Stimulated activated CD4-positive, alpha-beta T cell treated with anti-CD3 and anti-CD28 coated beads, Interleukin-15, amount 100 ng/mL, for 48 hours (primary cell): Measurements from ENCODE around the gene TES.

Experiments used
- DNase-seq, 2 donors: peaks; one replicate each; pipeline ENCODE4 v3.0.0-alpha.2; 2020; ENCODE audit warnings: low read depth in 2 of 2

Gene TES

DNA sequence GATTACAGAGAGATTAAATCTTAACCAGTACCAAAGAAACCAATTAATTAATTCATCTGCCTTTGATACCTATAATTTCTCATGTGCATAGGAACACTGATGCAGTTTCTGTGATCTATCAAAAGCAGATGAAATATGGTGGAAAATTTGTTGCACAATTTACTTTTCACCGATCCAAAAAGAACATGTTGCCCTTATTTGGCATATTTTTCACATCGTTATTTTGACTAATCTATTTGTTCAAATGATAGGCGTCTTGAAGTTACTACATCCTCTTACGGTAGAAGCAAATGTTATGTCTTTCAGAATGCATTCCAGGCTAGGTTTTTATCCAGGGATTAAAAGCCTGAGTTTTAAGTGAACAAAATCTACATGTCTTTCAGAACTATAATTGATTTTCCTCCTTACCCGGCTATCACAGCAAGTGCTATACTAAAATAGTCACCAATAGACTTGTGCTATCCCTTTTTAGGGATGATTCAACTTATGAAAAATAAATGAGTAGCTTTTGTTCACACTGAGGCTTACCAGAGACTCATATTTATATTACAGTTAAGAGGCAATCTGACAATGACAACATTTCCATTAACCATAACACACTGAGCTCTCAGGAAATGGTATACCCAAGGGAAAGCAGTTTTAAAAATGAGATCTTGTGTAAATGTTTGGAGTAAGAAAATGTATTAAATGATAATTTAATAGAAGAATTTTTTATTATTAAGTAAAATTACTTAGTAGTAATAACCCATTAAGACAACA, 16.8 kb upstream of the TES start:
- DNase-seq: no peak

DNA sequence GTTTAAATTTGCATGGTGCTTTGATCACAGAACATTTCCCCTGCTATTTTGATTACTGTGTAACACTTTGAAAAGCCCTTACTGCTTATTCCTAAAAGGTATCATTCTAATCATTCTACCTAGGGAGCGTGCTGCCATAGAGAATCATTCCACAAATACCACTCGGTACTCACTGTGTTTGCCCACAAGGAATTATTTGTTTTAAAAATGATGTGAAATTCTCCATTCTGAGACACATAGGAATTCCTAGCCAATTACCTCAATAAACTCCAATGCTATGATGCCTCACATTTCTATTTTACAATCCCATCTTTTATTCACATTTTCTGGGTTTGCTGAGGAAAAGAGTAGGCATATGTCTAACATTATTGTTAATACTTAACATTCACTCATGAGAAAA, 16.2 kb upstream of the TES start:
- DNase-seq: no peak

GRCh38 chr7:116195451-116195850, 14.9 kb upstream of the TES start:
- no peak for DNase-seq

- no peak for DNase-seq
These were observed 13.4 kb upstream of the TES start for GRCh38 chr7:116196947-116197346.

- DNase-seq: no peak
These were observed 13.0 kb upstream of the TES start for GRCh38 chr7:116197360-116197759.

DNA sequence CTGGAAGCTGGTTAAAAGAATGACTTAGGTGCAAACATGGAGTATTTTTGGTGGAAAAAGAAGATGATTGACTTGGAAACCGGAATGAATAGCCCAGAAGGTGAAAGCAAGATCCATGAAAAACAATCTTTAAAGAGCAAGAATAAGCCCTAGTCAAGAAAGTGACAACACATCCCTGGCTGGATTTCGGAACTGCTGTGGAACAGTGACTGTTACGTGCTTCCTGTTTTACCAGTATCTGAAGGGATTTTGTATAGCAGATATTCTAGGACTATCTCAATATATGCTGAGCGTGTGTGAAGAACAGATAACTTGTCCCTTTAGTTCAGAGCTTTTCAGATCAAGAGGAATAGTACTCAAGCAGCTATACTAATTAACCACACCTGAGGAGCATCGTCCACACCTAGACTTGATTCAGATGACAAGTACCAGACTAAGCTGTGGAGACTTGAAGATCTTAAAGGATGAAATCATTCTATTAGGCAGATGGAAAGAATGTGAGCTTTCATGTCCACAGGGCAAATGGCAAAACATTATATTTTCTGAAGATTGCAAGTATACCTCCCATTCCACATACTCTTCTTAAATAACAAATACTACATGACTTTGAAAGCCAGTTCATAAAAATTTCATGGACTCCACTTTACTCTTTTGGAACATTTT, 11.5 kb upstream of the TES start:
- no peak for DNase-seq

GRCh38 chr7:116200963-116201362, 9.4 kb upstream of the TES start:
- no peak for DNase-seq

GRCh38 chr7:116206141-116206540, 4.2 kb upstream of the TES start:
- no peak for DNase-seq

GRCh38 chr7:116208919-116209318, 1.4 kb upstream of the TES start:
- DNase-seq: no peak

GRCh38 chr7:116209561-116210070, 723 bp upstream of the TES start:
- DNase-seq: peak in 1 of 2 donors; percentile 10

DNA sequence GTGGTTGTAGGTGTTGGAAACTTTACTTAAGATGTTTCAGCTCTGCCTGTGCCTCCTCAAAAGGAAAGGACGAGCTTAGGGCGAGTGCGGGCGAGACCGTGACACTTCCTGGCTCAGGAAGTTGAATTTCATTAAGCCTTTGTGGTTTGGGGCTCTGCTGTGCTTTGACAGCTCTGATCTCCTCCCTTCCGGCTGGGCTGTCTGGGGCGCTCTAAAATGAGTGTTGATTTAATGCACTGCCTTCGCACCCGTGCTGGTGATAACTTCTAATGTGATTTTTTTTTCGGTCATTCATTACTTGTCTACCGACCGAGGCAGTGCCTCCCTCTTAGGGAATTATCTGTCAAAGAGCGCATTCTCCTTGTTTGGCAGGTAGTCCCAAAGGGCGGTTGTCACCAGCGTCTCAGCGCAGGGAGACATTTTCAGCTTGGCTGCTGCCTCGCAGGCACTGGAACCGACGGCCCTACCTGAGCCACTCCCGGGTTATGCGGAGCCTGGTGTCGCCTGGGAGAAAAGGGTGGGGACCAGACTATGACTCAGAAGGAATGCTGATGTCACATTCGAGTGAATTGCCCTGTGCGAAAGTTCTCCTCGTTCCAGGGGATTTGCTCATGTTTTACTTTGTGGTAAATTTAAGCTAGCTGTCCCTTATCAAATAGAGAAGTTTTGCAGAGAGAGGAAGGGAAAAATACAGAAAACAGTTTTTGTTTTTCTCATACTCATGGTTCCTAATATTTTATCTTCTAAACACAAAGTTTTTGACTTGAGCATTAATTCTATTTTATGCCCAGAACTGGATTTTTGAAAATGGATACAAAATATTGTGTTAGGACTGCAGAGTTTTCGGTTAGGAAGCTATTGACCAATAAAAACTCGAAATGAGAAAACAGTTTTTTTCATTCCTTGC, 920 bp downstream of the TES start:
- peak; percentile 65 to 67 for DNase-seq

DNA sequence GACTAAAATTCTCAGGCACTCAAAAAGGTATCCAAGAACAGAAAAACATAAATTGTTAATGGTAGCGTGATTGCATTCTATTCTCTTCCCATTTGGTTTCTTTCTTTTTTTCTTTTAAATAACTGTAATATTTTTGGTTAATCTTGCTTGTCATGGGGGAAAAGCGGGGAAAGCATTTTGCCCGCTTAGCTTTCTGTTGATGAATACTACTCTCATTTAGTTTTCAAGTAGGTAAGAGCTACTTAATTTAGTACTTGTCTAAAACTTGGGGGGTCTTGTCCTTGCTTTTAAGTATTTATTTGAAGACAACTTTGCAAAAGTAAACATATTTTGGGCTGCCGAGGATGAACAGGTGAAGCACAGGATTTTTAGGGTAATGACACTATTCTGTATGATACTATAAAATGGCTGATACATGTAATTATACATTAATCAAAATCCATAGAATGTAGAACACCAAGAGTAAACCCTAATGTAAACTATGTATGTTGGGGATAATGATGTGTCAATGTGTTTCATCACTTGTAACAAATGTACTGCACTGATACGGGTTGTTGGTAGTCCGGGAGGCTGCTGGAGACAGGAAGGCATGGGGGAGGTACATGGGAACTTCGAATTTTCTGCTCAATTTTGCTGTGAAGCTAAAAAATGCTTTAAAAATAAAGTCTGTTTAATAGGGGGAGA, 1.7 kb downstream of the TES start:
- DNase-seq: no peak

DNA sequence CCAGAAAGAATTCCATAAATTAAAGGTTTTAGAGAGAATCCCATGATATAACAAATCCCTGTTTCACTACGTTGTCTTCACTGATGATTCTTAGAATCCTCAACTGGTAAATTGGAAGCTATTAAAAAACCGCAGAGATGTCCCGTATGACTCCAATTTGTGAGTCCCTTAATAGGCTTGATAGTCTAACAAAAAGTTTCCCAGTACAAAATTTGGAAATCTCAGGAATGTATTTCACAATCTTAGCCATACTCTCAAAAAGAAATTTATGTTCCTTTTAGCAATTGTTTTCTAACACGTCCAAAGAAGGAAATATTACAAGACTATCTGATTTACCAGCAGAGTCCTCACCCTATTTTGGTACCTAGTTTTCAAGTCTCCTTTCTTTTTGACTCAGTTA, 2.5 kb downstream of the TES start:
- no peak for DNase-seq

- no peak for DNase-seq
These were observed 3.2 kb downstream of the TES start for GRCh38 chr7:116213361-116214130.

DNA sequence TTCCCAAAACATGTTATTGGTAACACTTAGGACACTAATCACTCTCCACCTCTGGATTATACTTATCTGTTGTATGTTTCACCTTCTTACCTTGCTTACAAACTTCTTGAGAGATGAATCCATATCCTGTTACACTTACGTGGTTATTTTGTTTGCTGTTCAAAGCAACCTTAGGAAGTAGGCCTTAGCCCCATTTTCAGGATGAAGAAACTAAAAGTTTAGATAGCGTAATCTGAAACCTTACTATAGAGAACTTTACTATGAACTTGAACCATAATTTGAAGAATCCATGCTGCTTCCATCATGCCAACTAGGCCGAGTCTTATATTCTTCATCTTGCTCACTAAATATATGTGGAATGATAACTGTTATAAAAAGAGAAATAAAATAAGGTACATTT, 4.6 kb downstream of the TES start:
- no peak for DNase-seq

- no peak for DNase-seq
These were observed 5.2 kb downstream of the TES start for GRCh38 chr7:116215551-116215950.

DNA sequence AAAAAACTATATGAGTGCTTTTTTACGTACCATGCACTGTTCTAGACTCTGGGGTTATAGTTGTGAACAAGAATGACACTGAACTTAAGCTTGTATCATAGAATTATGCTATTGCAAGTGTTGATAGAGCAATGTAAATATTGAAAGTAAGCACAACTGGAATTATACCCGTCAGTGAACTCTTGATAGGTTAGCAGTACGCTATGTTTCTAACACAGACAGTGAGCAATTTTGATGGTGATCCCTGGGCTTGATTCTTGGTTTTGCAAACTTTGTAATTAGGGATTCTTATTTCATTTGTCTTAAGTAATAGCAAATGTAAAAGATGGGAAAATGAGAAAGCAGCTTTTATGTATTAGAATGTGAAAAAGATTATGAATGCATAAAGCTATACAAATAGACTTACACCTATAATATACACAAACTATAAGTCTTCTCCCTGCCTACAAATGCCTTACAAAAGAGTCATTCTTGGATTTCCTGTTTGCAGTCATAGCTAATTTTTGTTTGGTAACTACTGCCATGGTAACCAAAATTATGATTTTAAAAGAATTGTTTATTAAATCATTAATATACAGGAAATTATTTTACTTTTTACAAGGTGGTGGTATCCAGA, 6.7 kb downstream of the TES start:
- no peak for DNase-seq

DNA sequence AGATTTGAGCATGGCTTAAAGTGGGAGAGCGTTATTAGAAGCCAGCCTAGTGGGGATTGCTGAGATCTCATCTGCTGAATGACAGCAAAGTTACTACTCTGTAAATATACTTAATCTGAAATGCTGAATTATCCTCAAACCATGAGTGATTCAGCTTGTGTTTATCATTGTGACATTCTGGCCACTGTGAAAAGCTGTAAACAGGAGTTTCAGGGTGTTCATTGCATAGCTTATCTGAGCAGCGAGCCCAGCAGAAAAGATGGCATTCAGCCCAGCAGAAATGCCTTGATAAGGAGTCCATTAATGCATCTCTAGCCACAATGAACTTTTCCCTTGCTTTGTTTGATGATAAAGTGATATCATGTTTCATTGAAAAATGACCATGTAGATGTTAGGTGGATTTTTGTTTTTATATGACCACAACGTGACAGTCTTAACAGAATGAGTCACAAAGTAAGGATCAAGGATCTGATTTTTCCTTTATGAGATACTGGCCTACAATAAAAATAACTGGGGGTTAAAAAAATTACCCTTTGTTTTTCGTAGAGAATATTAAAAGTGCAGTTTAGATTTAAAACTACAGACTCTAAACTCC, 7.8 kb downstream of the TES start:
- DNase-seq: no peak

- DNase-seq: no peak
These were observed 8.4 kb downstream of the TES start for GRCh38 chr7:116218747-116219146.

- no peak for DNase-seq
These were observed 8.9 kb downstream of the TES start for GRCh38 chr7:116219288-116219687.
